SH-SY5Y (cell line): Measurements from ENCODE around the gene EHMT1.

Experiments used
- GATA2 ChIP-seq: IDR thresholded peaks from 2 replicates; pipeline ENCODE4 v1.6.1; 2011; ENCODE audit warnings: mild to moderate bottlenecking, low read depth, low read length
- GATA3 ChIP-seq: IDR thresholded peaks from 2 replicates; pipeline ENCODE4 v1.6.1; 2011; ENCODE audit warnings: low read depth, mild to moderate bottlenecking, low read length, moderate library complexity

Gene EHMT1

GRCh38 chr9:137694236-137694959 is 75.6 kb downstream of the EHMT1 start:
- TF ChIP-seq GATA2 (no peak), GATA3 (no peak)

- TF ChIP-seq GATA2 (no peak), GATA3 (no peak)
Measured at GRCh38 chr9:137694962-137695875, 76.4 kb downstream of the EHMT1 start.

- TF ChIP-seq GATA2 (no peak), GATA3 (no peak)
Measured at GRCh38 chr9:137696136-137696925, 77.5 kb downstream of the EHMT1 start.

- TF ChIP-seq GATA3 (no peak), GATA2 (no peak)
Measured at GRCh38 chr9:137697193-137697592, 78.4 kb downstream of the EHMT1 start.

GRCh38 chr9:137697832-137698231 is 79.0 kb downstream of the EHMT1 start:
- no peak for TF ChIP-seq GATA3
- no peak for TF ChIP-seq GATA2

GRCh38 chr9:137700911-137701310 is 82.1 kb downstream of the EHMT1 start:
- TF ChIP-seq GATA2 (no peak), GATA3 (no peak)

- no peak for TF ChIP-seq GATA3
- TF ChIP-seq GATA2: no peak
Measured at GRCh38 chr9:137702615-137703379, 84.0 kb downstream of the EHMT1 start.

- TF ChIP-seq GATA2 (no peak), GATA3 (no peak)
Measured at GRCh38 chr9:137703842-137704508, 85.2 kb downstream of the EHMT1 start.

GRCh38 chr9:137705443-137705863 is 86.6 kb downstream of the EHMT1 start:
- no peak for TF ChIP-seq GATA3

- TF ChIP-seq GATA3 (no peak), GATA2 (no peak)
Measured at GRCh38 chr9:137705906-137706305, 87.1 kb downstream of the EHMT1 start.

GRCh38 chr9:137707361-137707760 is 88.6 kb downstream of the EHMT1 start:
- TF ChIP-seq GATA3 (no peak), GATA2 (no peak)

- TF ChIP-seq GATA2 (no peak), GATA3 (no peak)
Measured at GRCh38 chr9:137708590-137709284, 89.9 kb downstream of the EHMT1 start.

- TF ChIP-seq GATA3 (no peak), GATA2 (no peak)
Measured at GRCh38 chr9:137709411-137710101, 90.8 kb downstream of the EHMT1 start.
